Ovary (tissue), 9 donors: ENCODE results near the gene PYCR2. TPM values are rescaled to one million over a fixed set of nuclear protein-coding genes. Genes with fewer than 3 reads are reported as not detected.
A peak's percentile ranks its signal among the peaks of the same experiment; 100 is the strongest.

Source experiments
- DNase-seq, 5 donors: peaks; one replicate each; pipeline ENCODE4 v3.0.0-alpha.2; 2019 to 2020
- H3K27ac ChIP-seq, 2 donors: fragments of 200-600 bp; one replicate each; pipeline versions ENCODE4 v1.5.1 to v1.8.0; 2019 to 2022
- H3K27me3 ChIP-seq: fragments of 200-600 bp; one replicate; pipeline ENCODE4 v1.8.0; 2022
- H3K36me3 ChIP-seq: fragments of 200-600 bp; sonication (generic); one replicate; pipeline ENCODE4 v1.5.1; 2019
- H3K4me1 ChIP-seq: one replicate; pipeline ENCODE4 v1.8.1; 2013; ENCODE audit warnings: mild to moderate bottlenecking, moderate library complexity; ENCODE audit not compliant: insufficient read depth
- H3K4me3 ChIP-seq: fragments of 200-600 bp; sonication (generic); one replicate; pipeline ENCODE4 v1.5.1; 2017
- H3K9me3 ChIP-seq, 2 donors: fragments of 200-600 bp in 1 of 2; sonication (generic) in 1 of 2; one replicate each; pipeline versions ENCODE4 v1.5.1 to v1.8.1; 2013 to 2019; ENCODE audit warnings: mild to moderate bottlenecking in 1 of 2, moderate library complexity in 1 of 2
- EP300 ChIP-seq: sonication (generic); formaldehyde crosslinking; IDR thresholded peaks from one replicate; pipeline ENCODE4 v1.6.1; 2017; ENCODE audit warnings: antibody characterized with exemption
- POLR2A ChIP-seq: fragments of 450-650 bp; IDR thresholded peaks from one replicate; pipeline ENCODE4 v1.6.1; 2017; ENCODE audit warnings: antibody characterized with exemption, mild to moderate bottlenecking, moderate library complexity
- WGBS, 3 donors: extraction: QIAGEN DNeasy Blood & Tissue Kit in 1 of 3; methylation state at CpG; one replicate each; pipeline versions ENCODE4 v1.1.5 to v1.1.7; 2013 to 2017; 5-methylcytosine and 5-hydroxymethylcytosine counted together
- intact Hi-C, 4 donors: fragments of 100-400 bp; cut with DNase I; formaldehyde crosslinking; loops; one replicate each; pipeline versions ENCODE4 v1.11.0 to v1.15.1; 2022 to 2023
- polyA plus RNA-seq, 2 donors: library from polyadenylated mRNA; stranded (reverse); fragments of 200-250 nt in 1 of 2; fragments of 350-450 nt in 1 of 2; fragmentation: Illumina TruSeq in 1 of 2; extraction: RNeasy Lipid Tissue Mini Kit (QIAGEN cat#74804) in 1 of 2; gene quantifications; one replicate each; pipeline ENCODE4 v1.2.3, GENCODE V29; 2013 to 2014
- total RNA-seq, 7 donors: library from RNA; depleted of rRNA in 2 of 7; stranded (reverse); fragments of >200 nt in 2 of 7; fragmentation: NEBNext Ultra II Directional in 3 of 7; extraction: Animal tissue kit (Norgen Biotek cat#: 25700) in 3 of 7; gene quantifications; one replicate each; pipeline versions ENCODE4 v1.1.0 to v1.2.4, GENCODE V29; 2016 to 2023
- TF ChIP-seq, protein P1 (sequence below), 3 donors: fragments of 450-650 bp in 2 of 3; fragments of 200-600 bp in 1 of 3; IDR thresholded peaks; one replicate each; pipeline versions ENCODE4 v1.5.1 to v1.8.0; 2016 to 2022; ENCODE audit warnings: antibody characterized with exemption in 3 of 3, mild to moderate bottlenecking in 1 of 3
- donor health status: DM: no; HTN: no; CAD: no; lungs with moderate emphysema.
- donor health status: DM: no; HTN: no; CAD: no.
- donor health status: Bipolar disorder and iron deficiency.
- donor health status: DM: yes; HTN: yes; CAD: no.
- donor health status: DM: no; HTN: no; CAD: no.
- donor health status: DM: yes; HTN: yes; CAD: no.

Gene PYCR2
- total and polyA plus RNA-seq, 9 donors, result 35.8 to 93.3 (median 58.7) TPM

DNA sequence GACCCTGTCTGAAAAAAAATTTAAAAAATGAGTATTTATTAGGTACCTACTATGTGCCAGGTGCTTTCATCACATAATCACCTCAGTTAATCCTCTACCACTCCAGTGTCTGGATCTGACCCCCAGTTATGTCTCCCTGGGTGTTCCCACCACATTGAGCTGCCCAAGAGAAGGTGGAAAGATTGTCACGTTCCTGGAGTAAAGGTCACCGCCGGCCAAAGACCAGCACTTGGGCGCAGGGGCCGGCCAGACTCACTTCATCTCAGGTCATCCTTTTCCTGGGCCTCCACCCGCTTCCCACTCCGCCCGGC, 714 bp downstream of the PYCR2 start:
- intact Hi-C loops, result no loop called here
- Histone ChIP-seq H3K9me3 (no peaks in the 10 kb centered on the region), H3K36me3 (no peaks in the 10 kb centered on the region), H3K4me3 (peak overlapping the region; percentile 66), H3K27me3 (no peaks in the 10 kb centered on the region), H3K4me1 (peaks cover 8% of the 10 kb centered on the region), H3K27ac (peak overlapping the region; percentile 61 to 91)
- 0 to 2% (median 1%) methylated on average over 8 of the region's 8 CpGs for WGBS, 3 donors
- no peak for DNase-seq
- TF ChIP-seq, protein P1, sequence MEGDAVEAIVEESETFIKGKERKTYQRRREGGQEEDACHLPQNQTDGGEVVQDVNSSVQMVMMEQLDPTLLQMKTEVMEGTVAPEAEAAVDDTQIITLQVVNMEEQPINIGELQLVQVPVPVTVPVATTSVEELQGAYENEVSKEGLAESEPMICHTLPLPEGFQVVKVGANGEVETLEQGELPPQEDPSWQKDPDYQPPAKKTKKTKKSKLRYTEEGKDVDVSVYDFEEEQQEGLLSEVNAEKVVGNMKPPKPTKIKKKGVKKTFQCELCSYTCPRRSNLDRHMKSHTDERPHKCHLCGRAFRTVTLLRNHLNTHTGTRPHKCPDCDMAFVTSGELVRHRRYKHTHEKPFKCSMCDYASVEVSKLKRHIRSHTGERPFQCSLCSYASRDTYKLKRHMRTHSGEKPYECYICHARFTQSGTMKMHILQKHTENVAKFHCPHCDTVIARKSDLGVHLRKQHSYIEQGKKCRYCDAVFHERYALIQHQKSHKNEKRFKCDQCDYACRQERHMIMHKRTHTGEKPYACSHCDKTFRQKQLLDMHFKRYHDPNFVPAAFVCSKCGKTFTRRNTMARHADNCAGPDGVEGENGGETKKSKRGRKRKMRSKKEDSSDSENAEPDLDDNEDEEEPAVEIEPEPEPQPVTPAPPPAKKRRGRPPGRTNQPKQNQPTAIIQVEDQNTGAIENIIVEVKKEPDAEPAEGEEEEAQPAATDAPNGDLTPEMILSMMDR (IDR thresholded peaks at IDR 0.05), result no peak
- TF ChIP-seq EP300, result no peak
- TF ChIP-seq POLR2A, result no peak

DNA sequence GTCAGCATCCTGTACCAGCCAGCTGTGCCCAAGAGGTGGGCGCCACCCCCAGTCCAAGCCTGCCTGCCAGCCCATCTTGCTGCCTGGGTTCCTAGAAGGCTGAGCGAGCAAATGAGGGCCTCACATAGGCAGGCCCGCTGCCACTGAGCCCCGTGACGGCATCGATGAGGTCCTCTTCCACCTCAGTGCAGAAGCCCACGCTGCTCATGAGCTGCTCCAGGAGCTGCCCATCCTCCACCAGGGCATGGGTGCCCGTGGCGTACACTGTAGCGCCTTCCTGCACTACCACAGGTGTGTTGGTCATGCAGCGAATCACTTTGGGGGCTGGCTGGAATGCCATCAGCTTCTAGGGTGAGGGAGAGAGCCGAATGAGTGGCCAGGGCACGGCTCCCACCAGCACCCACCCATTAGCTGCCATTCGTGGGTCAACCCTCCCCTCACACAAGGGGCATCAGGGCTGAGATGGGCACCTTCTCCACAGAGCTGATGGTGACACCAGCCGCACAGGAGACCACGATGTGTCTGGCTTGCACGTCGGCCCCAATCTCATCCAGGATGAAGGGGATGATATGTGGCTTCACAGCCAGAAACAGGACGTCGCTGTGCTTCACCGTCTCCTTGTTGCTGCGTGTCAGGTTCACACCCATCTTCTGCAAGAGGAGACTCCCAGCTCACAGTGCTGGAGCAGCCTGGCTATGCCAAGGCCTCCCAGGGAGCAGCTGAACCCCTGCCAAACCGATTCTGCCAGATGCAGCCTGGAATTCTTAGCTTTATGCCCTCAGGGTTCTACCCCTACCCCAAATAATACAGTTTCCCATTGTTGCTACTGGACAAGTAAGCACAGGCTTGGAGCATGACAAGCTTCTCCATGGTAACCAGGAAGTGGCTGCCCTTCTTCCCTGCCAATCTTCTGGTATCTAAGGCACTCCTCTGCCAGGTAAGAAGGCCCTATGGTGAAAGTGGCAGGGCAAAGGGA, 2.0 kb downstream of the PYCR2 start:
- Histone ChIP-seq H3K27ac (no peak overlapping the region), H3K4me3 (no peak overlapping the region), H3K36me3 (no peaks in the 10 kb centered on the region), H3K27me3 (no peaks in the 10 kb centered on the region), H3K9me3 (no peaks in the 10 kb centered on the region), H3K4me1 (peaks cover 8% of the 10 kb centered on the region)
- intact Hi-C loops, result no loop called here
- WGBS, 3 donors, result 90 to 91% (median 90%) methylated on average over 23 of the region's 23 CpGs
- DNase-seq, result no peak
- TF ChIP-seq, protein P1 (IDR thresholded peaks at IDR 0.05), result no peak
- no peak for TF ChIP-seq POLR2A
- no peak for TF ChIP-seq EP300

GRCh38 chr1:225919906-225920305, 4.1 kb downstream of the PYCR2 start:
- intact Hi-C loops, result loop anchor here in 2 of 4 donors (10.0 kb wide), 2 partner anchors 145 to 365 kb away; partner anchors contain the start of gene SRP9 (in 2 of the 2)
- H3K4me3 ChIP-seq, result no peak overlapping the region
- H3K27ac ChIP-seq, result no peak overlapping the region
- H3K27me3 ChIP-seq, result no peaks in the 10 kb centered on the region
- peaks cover 8% of the 10 kb centered on the region for H3K4me1 ChIP-seq
- H3K36me3 ChIP-seq, result no peaks in the 10 kb centered on the region
- H3K9me3 ChIP-seq, result no peaks in the 10 kb centered on the region
- WGBS, 3 donors, result 15 to 21% (median 16%) methylated on average over 5 of the region's 5 CpGs
- no peak for TF ChIP-seq EP300
- TF ChIP-seq, protein P1 (IDR thresholded peaks at IDR 0.05), result no peak
- DNase-seq, result peak; percentile 53 to 77 (median 72)

- H3K4me1 ChIP-seq, result peaks cover 6% of the 10 kb centered on the region
- no peaks in the 10 kb centered on the region for H3K27me3 ChIP-seq
- H3K4me3 ChIP-seq, result no peak overlapping the region
- TF ChIP-seq EP300 (no peak), POLR2A (no peak)
- TF ChIP-seq, protein P1 (IDR thresholded peaks at IDR 0.05), result no peak
- H3K36me3 ChIP-seq, result no peaks in the 10 kb centered on the region
- intact Hi-C loops, result loop anchor here in 2 of 4 donors (10.0 kb wide), 2 partner anchors 143 to 363 kb away; partner anchors contain the start of gene SRP9 (in 2 of the 2)
- DNase-seq, result no peak
- H3K27ac ChIP-seq, result no peak overlapping the region
- H3K9me3 ChIP-seq, result no peaks in the 10 kb centered on the region
- WGBS, 3 donors, result 81 to 85% (median 83%) methylated on average over 4 of the region's 4 CpGs
Measured at GRCh38 chr1:225918280-225918679, 5.8 kb downstream of the PYCR2 start.
